GM19238 (cell line): ENCODE results near the gene KLF8.

Experiments used
- DNase-seq: peaks from one replicate; pipeline ENCODE4 v3.0.0; 2011; ENCODE audit warnings: low spot score; ENCODE audit not compliant: insufficient read length

The KLF8 gene

DNA sequence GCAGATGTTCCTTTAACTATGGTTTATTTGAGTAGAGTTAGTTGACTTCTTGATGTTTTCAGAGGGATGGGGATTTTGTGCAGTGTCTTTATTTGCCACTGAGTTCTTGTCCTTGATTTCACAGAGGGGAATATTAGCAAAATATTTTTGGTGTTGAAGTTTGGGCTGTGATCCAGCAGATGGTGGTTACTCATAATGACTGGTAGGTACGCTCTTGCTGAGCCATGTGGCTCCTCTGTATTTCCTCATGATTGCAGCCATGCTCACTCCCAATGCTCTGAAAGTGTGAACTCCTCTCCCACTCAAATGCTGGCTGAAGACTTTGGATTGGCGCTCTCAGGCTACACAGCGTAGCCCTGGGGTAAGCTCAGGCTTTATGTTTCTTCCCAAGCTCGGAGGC lies 77.7 kb downstream of the KLF8 start:
- DNase-seq, result no peak

DNA sequence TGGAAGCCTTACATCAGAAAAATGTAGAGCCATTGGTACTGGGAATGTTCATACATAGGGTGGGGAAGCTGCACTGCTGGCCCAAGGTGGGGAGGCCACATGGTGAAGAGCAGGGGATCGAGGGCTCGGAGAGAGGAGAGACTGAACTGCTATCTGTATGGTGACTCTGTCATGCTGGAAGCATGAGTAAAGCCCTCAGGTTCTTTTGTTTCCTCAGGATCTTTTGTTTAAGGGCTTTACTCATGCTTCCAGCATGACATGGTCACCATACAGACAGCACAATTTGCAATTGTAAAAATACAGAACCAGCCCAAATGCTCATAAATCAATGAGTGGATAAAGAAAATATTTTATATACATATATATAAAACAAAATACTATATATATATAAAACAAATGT lies 78.4 kb downstream of the KLF8 start:
- DNase-seq, result no peak

DNA sequence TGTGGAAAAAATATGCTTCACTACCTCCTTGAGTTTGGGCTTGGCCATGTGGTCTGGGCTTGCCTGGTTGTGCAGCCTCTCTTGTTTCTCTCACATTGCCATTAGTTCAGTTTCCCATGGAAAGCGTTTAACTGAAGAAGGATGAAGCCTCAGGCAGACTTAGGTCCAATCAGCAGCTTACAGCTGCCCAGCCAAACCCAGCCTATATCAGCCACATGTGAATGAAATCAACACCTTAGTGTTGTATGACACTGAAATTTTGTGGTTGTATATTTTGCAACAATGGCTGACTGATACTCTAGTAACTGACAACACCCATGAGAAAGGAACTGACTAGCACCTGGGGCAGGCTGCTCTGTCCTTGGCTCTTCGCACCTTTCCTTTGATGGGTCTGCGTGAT lies 81.2 kb downstream of the KLF8 start:
- no peak for DNase-seq

DNA sequence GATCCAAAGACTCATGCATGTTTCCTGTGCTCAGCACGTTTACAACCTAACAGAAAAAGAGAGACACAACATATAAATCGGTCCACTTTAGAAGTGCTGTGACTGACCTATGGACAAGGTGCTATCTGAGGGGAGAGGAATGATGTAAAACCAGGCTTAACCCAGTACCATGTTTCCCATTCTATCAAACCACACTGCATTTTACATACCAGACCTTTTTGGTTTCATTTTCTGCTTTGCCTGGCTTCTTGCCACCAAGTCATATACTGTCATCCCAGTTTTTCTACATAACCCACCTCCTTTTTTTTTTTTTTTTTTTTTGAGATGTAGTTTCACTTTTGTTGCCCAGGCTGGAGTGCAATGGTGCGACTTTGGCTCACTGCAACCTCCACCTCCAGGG lies 82.2 kb downstream of the KLF8 start:
- no peak for DNase-seq

DNA sequence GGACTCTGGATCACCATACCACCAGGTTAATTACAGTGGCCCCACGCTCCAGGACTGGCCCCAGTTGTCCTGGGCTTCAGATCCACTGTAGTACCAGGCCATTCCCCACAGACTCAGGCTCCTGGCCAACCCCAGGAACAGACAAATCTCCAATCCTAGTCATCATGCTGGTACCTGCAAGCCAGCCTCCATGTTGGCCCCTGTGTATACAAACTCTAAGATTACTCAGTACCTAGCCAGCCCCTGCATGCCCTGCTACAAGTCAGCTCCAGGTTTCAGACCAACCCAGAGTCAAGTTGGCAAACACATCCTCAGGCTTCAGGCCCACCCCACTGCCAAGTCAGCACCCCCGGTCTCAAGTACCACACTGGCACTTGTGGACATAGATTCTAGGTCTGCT lies 85.9 kb downstream of the KLF8 start:
- no peak for DNase-seq

DNA sequence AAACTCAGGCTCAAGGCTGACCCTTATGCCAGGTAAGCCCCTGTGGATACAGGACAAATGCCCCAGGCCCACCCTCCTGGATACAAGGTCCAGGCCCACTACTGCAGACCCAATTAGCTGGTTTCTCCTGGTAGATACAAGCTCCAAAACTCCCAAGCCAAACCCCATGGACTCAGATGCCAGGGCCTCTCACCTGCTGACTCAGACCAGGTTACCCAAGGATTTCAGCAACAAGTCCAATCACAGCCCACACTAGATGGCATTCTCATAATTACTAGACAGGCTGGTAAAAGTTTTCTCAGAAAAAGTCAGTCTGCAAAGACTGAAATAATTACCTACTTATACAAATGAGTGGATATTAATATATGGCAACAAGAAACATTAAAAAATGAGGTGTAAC lies 87.0 kb downstream of the KLF8 start:
- DNase-seq, result no peak
